HepG2 (cell line): ENCODE data around the gene KCNK10. TPM values are rescaled to one million over a fixed set of nuclear protein-coding genes. Genes with fewer than 3 reads are reported as not detected.

Experiments used
- ARID3A ChIP-seq: IDR thresholded peaks from 2 replicates; pipeline ENCODE4 v1.6.1; 2012; ENCODE audit warnings: low read depth, low read length, improper control_type of control experiment
- ATF5 ChIP-seq: sonication (generic); formaldehyde crosslinking; IDR thresholded peaks from 2 replicates; pipeline ENCODE4 v1.4.0; 2020; ENCODE audit warnings: mild to moderate bottlenecking, low read depth, missing genetic modification reagents
- CBFB ChIP-seq: sonication (generic); formaldehyde crosslinking; IDR thresholded peaks from 2 replicates; pipeline ENCODE4 v1.4.0; 2020; ENCODE audit warnings: missing genetic modification reagents
- FOXA1 ChIP-seq, 2 experiments: fragments of 450-650 bp in 1 of 2; sonication (generic) in 1 of 2; formaldehyde crosslinking in 1 of 2; IDR thresholded peaks; 2 replicates each; pipeline versions ENCODE4 v1.4.0 to v1.6.1; 2016 to 2020; ENCODE audit warnings: missing genetic modification reagents in 1 of 2
- FOXA3 ChIP-seq: IDR thresholded peaks from 2 replicates; pipeline ENCODE4 v1.6.1; 2016; ENCODE audit warnings: missing genetic modification reagents, missing compliant biosample characterization
- FOXP1 ChIP-seq, 2 experiments: fragments of 450-650 bp in 1 of 2; IDR thresholded peaks; 2 replicates each; pipeline ENCODE4 v1.6.1; 2017 to 2018; ENCODE audit warnings: antibody characterized with exemption in 1 of 2
- GATAD2A ChIP-seq: IDR thresholded peaks from 2 replicates; pipeline ENCODE4 v1.6.1; 2016
- RARA ChIP-seq: IDR thresholded peaks from 2 replicates; pipeline ENCODE4 v1.6.1; 2016; ENCODE audit warnings: missing genetic modification reagents, missing compliant biosample characterization
- SOX13 ChIP-seq, 3 experiments: fragments of 450-650 bp in 1 of 3; sonication (generic) in 1 of 3; formaldehyde crosslinking in 1 of 3; IDR thresholded peaks in 2 of 3; conservative IDR thresholded peaks in 1 of 3; 2 replicates each; pipeline versions ENCODE4 v1.5.0 to v1.6.1; 2016 to 2020; ENCODE audit warnings: antibody characterized with exemption in 1 of 3, mild to moderate bottlenecking in 1 of 3, missing compliant biosample characterization in 1 of 3, missing genetic modification reagents in 1 of 3, moderate library complexity in 1 of 3
- SOX5 ChIP-seq: IDR thresholded peaks from 2 replicates; pipeline ENCODE4 v1.6.1; 2016; ENCODE audit warnings: borderline replicate concordance
- TBX3 ChIP-seq: fragments of 450-650 bp; IDR thresholded peaks from 2 replicates; pipeline ENCODE4 v1.6.1; 2017; ENCODE audit warnings: antibody characterized with exemption, mild to moderate bottlenecking, inconsistent platforms, borderline replicate concordance
- ZBTB46 ChIP-seq: sonication (generic); formaldehyde crosslinking; IDR thresholded peaks from 2 replicates; pipeline ENCODE4 v1.4.0; 2020; ENCODE audit warnings: mild to moderate bottlenecking, missing genetic modification reagents, borderline replicate concordance
- ZBTB49 ChIP-seq: sonication (generic); formaldehyde crosslinking; IDR thresholded peaks from 2 replicates; pipeline ENCODE4 v1.4.0; 2020; ENCODE audit warnings: missing genetic modification reagents, borderline replicate concordance
- ZNF124 ChIP-seq: sonication (generic); formaldehyde crosslinking; IDR thresholded peaks from 2 replicates; pipeline ENCODE4 v1.4.0; 2020; ENCODE audit warnings: missing genetic modification reagents
- polyA plus RNA-seq, 8 experiments: library from polyadenylated mRNA; depleted of rRNA in 3 of 8; stranded (reverse) in 7 of 8; unstranded in 1 of 8; fragments of >200 nt; fragmentation: Illumina TruSeq in 4 of 8; extraction: Trizol in 4 of 8; gene quantifications; 2 replicates each; pipeline versions ENCODE4 v1.2.1 to v1.2.3, GENCODE V29; 2011 to 2016; ENCODE audit warnings: low read depth in 4 of 8, missing spikeins in 1 of 8, mixed read lengths in 1 of 8; ENCODE audit not compliant: insufficient read depth in 1 of 8
- total RNA-seq, 5 experiments: library from RNA; depleted of rRNA; stranded (reverse); fragments of >200 nt; fragmentation: Illumina TruSeq; extraction: Trizol; gene quantifications; 2 replicates each; pipeline ENCODE4 v1.2.3, GENCODE V29; 2016; ENCODE audit warnings: low read depth in 1 of 5
- TF ChIP-seq, protein P1 (sequence below): IDR thresholded peaks from 2 replicates; pipeline ENCODE4 v1.6.1; 2016; ENCODE audit warnings: missing biosample characterization, missing genetic modification reagents, low read depth

KCNK10 gene
- total and polyA plus RNA-seq, 2 of the 13 experiments (the other 11 are each of a cell fraction or from before 2014, with no cell fraction given): not detected

- TF ChIP-seq ZBTB49 (CRISPR knock-in tag) (no peak), ATF5 (CRISPR knock-in tag) (no peak), SOX13 (IDR thresholded peaks at IDR 0.05) (no peak), SOX13 (CRISPR knock-in tag; conservative IDR thresholded peaks at IDR 0.05 in 1 of 2, IDR thresholded peaks at IDR 0.05 in 1 of 2) (peak in 1 of 2 experiments; percentile 75; a peak in 2 of 4 replicates), FOXA1 (IDR thresholded peaks at IDR 0.05) (peak; percentile 71), FOXA1 (CRISPR knock-in tag; IDR thresholded peaks at IDR 0.05) (0 out of 2 replicates have a peak, but pooled peaks have one; percentile 20), FOXP1 (IDR thresholded peaks at IDR 0.05) (peak; percentile 69; the same call in 1 of the 2 replicates), FOXP1 (CRISPR knock-in tag; IDR thresholded peaks at IDR 0.05) (peak; percentile 57; the same call in 1 of the 2 replicates), ARID3A (peak; percentile 42; the same call in 1 of the 2 replicates), ZNF124 (CRISPR knock-in tag) (no peak), RARA (CRISPR knock-in tag) (peak; percentile 20; the same call in 1 of the 2 replicates), FOXA3 (CRISPR knock-in tag) (peak; percentile 69; the same call in 1 of the 2 replicates), CBFB (CRISPR knock-in tag) (no peak), TBX3 (peak; percentile 69; the same call in 1 of the 2 replicates), SOX5 (CRISPR knock-in tag) (peak; percentile 72; the same call in 1 of the 2 replicates), GATAD2A (0 out of 2 replicates have a peak, but pooled peaks have one; percentile 19), ZBTB46 (CRISPR knock-in tag) (no peak)
- TF ChIP-seq, protein P1, sequence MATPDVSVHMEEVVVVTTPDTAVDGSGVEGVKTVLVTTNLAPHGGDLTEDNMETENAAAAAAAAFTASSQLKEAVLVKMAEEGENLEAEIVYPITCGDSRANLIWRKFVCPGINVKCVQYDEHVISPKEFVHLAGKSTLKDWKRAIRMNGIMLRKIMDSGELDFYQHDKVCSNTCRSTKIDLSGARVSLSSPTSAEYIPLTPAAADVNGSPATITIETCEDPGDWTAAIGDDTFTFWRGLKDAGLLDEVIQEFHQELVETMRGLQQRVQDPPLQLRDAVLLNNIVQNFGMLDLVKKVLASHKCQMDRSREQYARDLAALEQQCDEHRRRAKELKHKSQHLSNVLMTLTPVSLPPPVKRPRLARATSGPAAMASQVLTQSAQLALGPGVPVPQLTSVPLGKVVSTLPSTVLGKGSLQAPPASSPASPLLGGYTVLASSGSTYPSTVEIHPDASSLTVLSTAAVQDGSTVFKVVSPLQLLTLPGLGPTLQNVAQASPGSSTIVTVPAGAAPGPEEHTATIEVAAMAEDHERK (CRISPR knock-in tag): no peak
- TF ChIP-seq, all 625 proteins: peak for 12
These were observed 152.7 kb downstream of the KCNK10 start (continued) for GRCh38 chr14:88170333-88170732.
